IPS-18a (cell line): ENCODE results near the gene C16orf87.

Source experiments
- H3K27ac ChIP-seq: one replicate; pipeline ENCODE4 v1.5.1; 2013; ENCODE audit warnings: low read length
- H3K27me3 ChIP-seq: one replicate; pipeline ENCODE4 v1.6.1; 2013; ENCODE audit warnings: mild to moderate bottlenecking, low read length; ENCODE audit not compliant: control insufficient read depth, insufficient read depth
- H3K36me3 ChIP-seq: one replicate; pipeline ENCODE4 v1.6.1; 2013; ENCODE audit warnings: low read depth, low read length; ENCODE audit not compliant: control insufficient read depth
- H3K4me1 ChIP-seq: one replicate; pipeline ENCODE4 v1.6.1; 2013; ENCODE audit warnings: low read depth, low read length; ENCODE audit not compliant: control insufficient read depth
- H3K4me3 ChIP-seq: one replicate; pipeline ENCODE4 v1.5.1; 2013; ENCODE audit warnings: low read length
- H3K9ac ChIP-seq: one replicate; pipeline ENCODE4 v1.6.1; 2013; ENCODE audit warnings: mild to moderate bottlenecking, low read length, moderate library complexity
- H3K9me3 ChIP-seq: one replicate; pipeline ENCODE4 v1.6.1; 2013; ENCODE audit warnings: low read depth, low read length; ENCODE audit not compliant: control insufficient read depth

C16orf87 gene

GRCh38 chr16:46855389-46855788, 24.4 kb upstream of the C16orf87 start:
- no peaks in the 10 kb centered on the region for H3K9me3 ChIP-seq
- H3K36me3 ChIP-seq, result no peaks in the 10 kb centered on the region
- no peak overlapping the region for H3K27ac ChIP-seq
- H3K27me3 ChIP-seq, result no peaks in the 10 kb centered on the region
- H3K9ac ChIP-seq, result no peak overlapping the region
- H3K4me1 ChIP-seq, result peaks cover 3% of the 10 kb centered on the region
- no peak overlapping the region for H3K4me3 ChIP-seq

GRCh38 chr16:46854846-46855245, 23.9 kb upstream of the C16orf87 start:
- Histone ChIP-seq H3K9ac (no peak overlapping the region), H3K36me3 (no peaks in the 10 kb centered on the region), H3K4me3 (no peak overlapping the region), H3K27ac (no peak overlapping the region), H3K27me3 (no peaks in the 10 kb centered on the region), H3K9me3 (no peaks in the 10 kb centered on the region), H3K4me1 (peaks cover 3% of the 10 kb centered on the region)

GRCh38 chr16:46853713-46854443, 22.9 kb upstream of the C16orf87 start:
- Histone ChIP-seq H3K36me3 (no peaks in the 10 kb centered on the region), H3K4me3 (no peak overlapping the region), H3K9ac (no peak overlapping the region), H3K4me1 (peaks cover 6% of the 10 kb centered on the region), H3K27me3 (no peaks in the 10 kb centered on the region), H3K9me3 (no peaks in the 10 kb centered on the region), H3K27ac (no peak overlapping the region)

GRCh38 chr16:46852130-46852529, 21.1 kb upstream of the C16orf87 start:
- H3K36me3 ChIP-seq, result no peaks in the 10 kb centered on the region
- no peaks in the 10 kb centered on the region for H3K9me3 ChIP-seq
- no peaks in the 10 kb centered on the region for H3K27me3 ChIP-seq
- H3K4me3 ChIP-seq, result no peak overlapping the region
- H3K27ac ChIP-seq, result no peak overlapping the region
- H3K4me1 ChIP-seq, result peaks cover 6% of the 10 kb centered on the region
- H3K9ac ChIP-seq, result no peak overlapping the region

GRCh38 chr16:46850619-46851555, 19.9 kb upstream of the C16orf87 start:
- H3K4me1 ChIP-seq, result peaks cover 6% of the 10 kb centered on the region
- H3K4me3 ChIP-seq, result no peak overlapping the region
- H3K27ac ChIP-seq, result no peak overlapping the region
- no peak overlapping the region for H3K9ac ChIP-seq
- H3K27me3 ChIP-seq, result no peaks in the 10 kb centered on the region
- H3K36me3 ChIP-seq, result no peaks in the 10 kb centered on the region
- no peaks in the 10 kb centered on the region for H3K9me3 ChIP-seq

GRCh38 chr16:46848768-46849764, 18.1 kb upstream of the C16orf87 start:
- Histone ChIP-seq H3K36me3 (no peaks in the 10 kb centered on the region), H3K27me3 (no peaks in the 10 kb centered on the region), H3K4me3 (no peak overlapping the region), H3K4me1 (peaks cover 4% of the 10 kb centered on the region), H3K27ac (no peak overlapping the region), H3K9ac (no peak overlapping the region), H3K9me3 (no peaks in the 10 kb centered on the region)

GRCh38 chr16:46845952-46846351, 15.0 kb upstream of the C16orf87 start:
- H3K27me3 ChIP-seq, result no peaks in the 10 kb centered on the region
- peaks cover 3% of the 10 kb centered on the region for H3K4me1 ChIP-seq

GRCh38 chr16:46844771-46845170, 13.8 kb upstream of the C16orf87 start:
- H3K4me1 ChIP-seq, result peaks cover 3% of the 10 kb centered on the region
- H3K9ac ChIP-seq, result no peak overlapping the region
- H3K27ac ChIP-seq, result no peak overlapping the region
- no peaks in the 10 kb centered on the region for H3K27me3 ChIP-seq
- H3K4me3 ChIP-seq, result no peak overlapping the region
- no peaks in the 10 kb centered on the region for H3K36me3 ChIP-seq
- no peaks in the 10 kb centered on the region for H3K9me3 ChIP-seq

More at GRCh38 chr16:46845952-46846351, 15.0 kb upstream of the C16orf87 start:
- no peaks in the 10 kb centered on the region for H3K36me3 ChIP-seq
- no peak overlapping the region for H3K9ac ChIP-seq
- no peaks in the 10 kb centered on the region for H3K9me3 ChIP-seq
- H3K27ac ChIP-seq, result no peak overlapping the region
- H3K4me3 ChIP-seq, result no peak overlapping the region

- no peak overlapping the region for H3K27ac ChIP-seq
- H3K9me3 ChIP-seq, result no peaks in the 10 kb centered on the region
- no peaks in the 10 kb centered on the region for H3K27me3 ChIP-seq
- no peaks in the 10 kb centered on the region for H3K36me3 ChIP-seq
- H3K9ac ChIP-seq, result no peak overlapping the region
- H3K4me3 ChIP-seq, result no peak overlapping the region
- H3K4me1 ChIP-seq, result peaks cover under 1% of the 10 kb centered on the region
These were observed 13.1 kb upstream of the C16orf87 start for GRCh38 chr16:46843898-46844642.

GRCh38 chr16:46842192-46842895, 11.4 kb upstream of the C16orf87 start:
- Histone ChIP-seq H3K36me3 (no peaks in the 10 kb centered on the region), H3K4me3 (no peak overlapping the region), H3K27ac (no peak overlapping the region), H3K9ac (no peak overlapping the region), H3K4me1 (no peaks in the 10 kb centered on the region), H3K27me3 (no peaks in the 10 kb centered on the region), H3K9me3 (no peaks in the 10 kb centered on the region)
